Astrocyte (in vitro differentiated cells and primary cell): ENCODE data around the gene FAM170B. TPM values are rescaled to one million over a fixed set of nuclear protein-coding genes. Genes with fewer than 3 reads are reported as not detected.

Experiments
- DNase-seq: peaks from one replicate; pipeline ENCODE4 v3.0.0-alpha.2; 2010; ENCODE audit warnings: low read depth
- FAIRE-seq: peaks from 2 replicates; lab custom pipeline; 2011; peaks lifted over from hg19 to GRCh38; lab: Jason Lieb, UNC
- H2AFZ ChIP-seq: 2 replicates; pipeline ENCODE4 v1.6.0; 2012; ENCODE audit warnings: low read depth, low read length, inconsistent platforms
- H3K27ac ChIP-seq: 2 replicates; pipeline ENCODE4 v1.5.1; 2011; ENCODE audit warnings: low read depth, low read length, inconsistent platforms
- H3K27me3 ChIP-seq: 2 replicates; pipeline ENCODE4 v1.6.0; 2011; ENCODE audit warnings: low read length, inconsistent platforms; ENCODE audit not compliant: insufficient read depth
- H3K36me3 ChIP-seq: 2 replicates; pipeline ENCODE4 v1.5.1; 2011; ENCODE audit warnings: low read length, inconsistent platforms; ENCODE audit not compliant: insufficient read depth
- H3K4me1 ChIP-seq: 2 replicates; pipeline ENCODE4 v1.5.1; 2011; ENCODE audit warnings: low read length, inconsistent platforms; ENCODE audit not compliant: insufficient read depth
- H3K4me2 ChIP-seq: 2 replicates; pipeline ENCODE4 v1.6.0; 2012; ENCODE audit warnings: low read length, inconsistent platforms
- H3K4me3 ChIP-seq: 2 replicates; pipeline ENCODE4 v1.5.1; 2011; ENCODE audit warnings: low read depth, mild to moderate bottlenecking, low read length, inconsistent platforms; ENCODE audit not compliant: insufficient read depth
- H3K79me2 ChIP-seq: 2 replicates; pipeline ENCODE4 v1.6.0; 2012; ENCODE audit warnings: mild to moderate bottlenecking, low read length, inconsistent platforms; ENCODE audit not compliant: insufficient read depth
- H3K9ac ChIP-seq: 2 replicates; pipeline ENCODE4 v1.6.0; 2012; ENCODE audit warnings: mild to moderate bottlenecking, low read length, inconsistent platforms
- H3K9me3 ChIP-seq: 2 replicates; pipeline ENCODE4 v1.5.1; 2012; ENCODE audit warnings: low read depth, mild to moderate bottlenecking, low read length, inconsistent platforms; ENCODE audit not compliant: insufficient read depth
- H4K20me1 ChIP-seq: 2 replicates; pipeline ENCODE4 v1.6.0; 2012; ENCODE audit warnings: low read length, inconsistent platforms; ENCODE audit not compliant: insufficient read depth
- H3K27ac Mint-ChIP-seq: one replicate; pipeline ENCODE4 v1.8.0; 2021; ENCODE audit warnings: mild to moderate bottlenecking, mixed read lengths; ENCODE audit not compliant: unreplicated experiment
- H3K27me3 Mint-ChIP-seq: one replicate; pipeline ENCODE4 v1.8.0; 2021; ENCODE audit warnings: low read depth, mixed read lengths; ENCODE audit not compliant: unreplicated experiment
- H3K36me3 Mint-ChIP-seq: one replicate; pipeline ENCODE4 v1.8.0; 2021; ENCODE audit warnings: low read depth, mixed read lengths; ENCODE audit not compliant: unreplicated experiment
- H3K4me1 Mint-ChIP-seq: one replicate; pipeline ENCODE4 v1.8.0; 2021; ENCODE audit warnings: low read depth, mixed read lengths; ENCODE audit not compliant: unreplicated experiment
- H3K4me3 Mint-ChIP-seq: one replicate; pipeline ENCODE4 v1.8.0; 2021; ENCODE audit warnings: mild to moderate bottlenecking, moderate library complexity, mixed read lengths; ENCODE audit not compliant: unreplicated experiment
- H3K9me3 Mint-ChIP-seq: one replicate; pipeline ENCODE4 v1.8.0; 2021; ENCODE audit warnings: mild to moderate bottlenecking, mixed read lengths; ENCODE audit not compliant: unreplicated experiment
- EZH2 ChIP-seq: IDR thresholded peaks from 2 replicates; pipeline ENCODE4 v1.6.1; 2012; ENCODE audit warnings: mild to moderate bottlenecking, low read length, inconsistent platforms; ENCODE audit not compliant: insufficient read depth
- total RNA-seq: library from RNA; stranded (reverse); gene quantifications from 2 replicates; pipeline ENCODE4 v1.2.1, GENCODE V29; 2021
- TF ChIP-seq, protein P1 (sequence below): IDR thresholded peaks from 2 replicates; pipeline ENCODE4 v1.5.1; 2011; ENCODE audit warnings: low read depth, mild to moderate bottlenecking, inconsistent platforms, low read length, moderate library complexity; ENCODE audit not compliant: insufficient read depth

FAM170B gene
- total RNA-seq, 1 donor from 2014 or later = not detected

DNA sequence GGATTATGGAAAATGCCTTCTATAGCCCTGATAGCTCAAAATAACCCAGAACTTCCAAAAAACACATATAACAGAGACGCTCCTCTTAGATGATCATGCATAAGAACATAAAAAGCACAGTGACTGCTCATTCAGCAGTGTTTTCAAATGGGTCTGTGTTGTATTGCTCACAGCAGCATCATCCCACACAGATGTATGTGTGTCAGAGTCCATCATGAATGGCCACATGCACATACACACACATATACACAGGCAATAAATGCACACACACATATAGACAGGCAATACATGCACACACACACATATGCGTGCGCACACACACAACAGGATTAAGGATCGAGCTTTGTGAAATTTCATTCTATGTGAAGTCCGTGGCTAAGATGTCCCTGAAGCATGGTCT lies 28.2 kb upstream of the FAM170B start:
- Mint-ChIP-seq H3K9me3 (no peaks in the 10 kb centered on the region), H3K36me3 (no peaks in the 10 kb centered on the region), H3K27me3 (peaks cover 35% of the 10 kb centered on the region), H3K27ac (no peak overlapping the region), H3K4me1 (peaks cover 6% of the 10 kb centered on the region), H3K4me3 (no peak overlapping the region)
- no peak overlapping the region for H3K27ac ChIP-seq
- TF ChIP-seq EZH2 = no peak
- TF ChIP-seq, protein P1, sequence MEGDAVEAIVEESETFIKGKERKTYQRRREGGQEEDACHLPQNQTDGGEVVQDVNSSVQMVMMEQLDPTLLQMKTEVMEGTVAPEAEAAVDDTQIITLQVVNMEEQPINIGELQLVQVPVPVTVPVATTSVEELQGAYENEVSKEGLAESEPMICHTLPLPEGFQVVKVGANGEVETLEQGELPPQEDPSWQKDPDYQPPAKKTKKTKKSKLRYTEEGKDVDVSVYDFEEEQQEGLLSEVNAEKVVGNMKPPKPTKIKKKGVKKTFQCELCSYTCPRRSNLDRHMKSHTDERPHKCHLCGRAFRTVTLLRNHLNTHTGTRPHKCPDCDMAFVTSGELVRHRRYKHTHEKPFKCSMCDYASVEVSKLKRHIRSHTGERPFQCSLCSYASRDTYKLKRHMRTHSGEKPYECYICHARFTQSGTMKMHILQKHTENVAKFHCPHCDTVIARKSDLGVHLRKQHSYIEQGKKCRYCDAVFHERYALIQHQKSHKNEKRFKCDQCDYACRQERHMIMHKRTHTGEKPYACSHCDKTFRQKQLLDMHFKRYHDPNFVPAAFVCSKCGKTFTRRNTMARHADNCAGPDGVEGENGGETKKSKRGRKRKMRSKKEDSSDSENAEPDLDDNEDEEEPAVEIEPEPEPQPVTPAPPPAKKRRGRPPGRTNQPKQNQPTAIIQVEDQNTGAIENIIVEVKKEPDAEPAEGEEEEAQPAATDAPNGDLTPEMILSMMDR = no peak
- peaks cover 15% of the 10 kb centered on the region for H3K4me1 ChIP-seq
- H3K4me3 ChIP-seq = no peak overlapping the region
- H3K36me3 ChIP-seq = no peaks in the 10 kb centered on the region
- no peaks in the 10 kb centered on the region for H3K79me2 ChIP-seq
- H3K9me3 ChIP-seq = no peaks in the 10 kb centered on the region
- peak overlapping the region; percentile 3 for H3K4me2 ChIP-seq
- no peak overlapping the region for H2AFZ ChIP-seq
- H3K9ac ChIP-seq = peak overlapping the region; percentile 10
- FAIRE-seq (no peak), DNase-seq (no peak)
- no peaks in the 10 kb centered on the region for H3K27me3 ChIP-seq
- H4K20me1 ChIP-seq = no peaks in the 10 kb centered on the region

- Histone ChIP-seq H2AFZ (no peak overlapping the region), H3K79me2 (no peaks in the 10 kb centered on the region), H3K9ac (peak overlapping the region; percentile 10), H3K36me3 (no peaks in the 10 kb centered on the region), H3K9me3 (no peaks in the 10 kb centered on the region), H3K27me3 (no peaks in the 10 kb centered on the region), H3K4me3 (no peak overlapping the region), H3K4me2 (peak overlapping the region; percentile 3), H3K4me1 (peaks cover 15% of the 10 kb centered on the region), H4K20me1 (no peaks in the 10 kb centered on the region), H3K27ac (no peak overlapping the region)
- DNase-seq = peak; percentile 54
- peaks cover 6% of the 10 kb centered on the region for H3K4me1 Mint-ChIP-seq
- no peak overlapping the region for H3K27ac Mint-ChIP-seq
- H3K4me3 Mint-ChIP-seq = no peak overlapping the region
- no peaks in the 10 kb centered on the region for H3K9me3 Mint-ChIP-seq
- no peaks in the 10 kb centered on the region for H3K36me3 Mint-ChIP-seq
- TF ChIP-seq EZH2 = no peak
- TF ChIP-seq, protein P1 = peak; percentile 32
- H3K27me3 Mint-ChIP-seq = peaks cover 33% of the 10 kb centered on the region
- FAIRE-seq = peak; percentile 92
Measured at GRCh38 chr10:49161411-49161997, 27.7 kb upstream of the FAM170B start.

GRCh38 chr10:49160814-49161213 lies 27.0 kb upstream of the FAM170B start:
- Histone ChIP-seq H3K4me1 (peaks cover 15% of the 10 kb centered on the region), H2AFZ (no peak overlapping the region), H3K4me3 (no peak overlapping the region), H3K27me3 (no peaks in the 10 kb centered on the region), H3K9me3 (no peaks in the 10 kb centered on the region), H3K36me3 (no peaks in the 10 kb centered on the region), H4K20me1 (no peaks in the 10 kb centered on the region), H3K27ac (no peak overlapping the region), H3K79me2 (no peaks in the 10 kb centered on the region), H3K4me2 (no peak overlapping the region), H3K9ac (no peak overlapping the region)
- TF ChIP-seq EZH2 = no peak
- TF ChIP-seq, protein P1 = no peak
- Mint-ChIP-seq H3K4me3 (no peak overlapping the region), H3K27me3 (peaks cover 30% of the 10 kb centered on the region), H3K4me1 (peaks cover 4% of the 10 kb centered on the region), H3K36me3 (no peaks in the 10 kb centered on the region), H3K9me3 (no peaks in the 10 kb centered on the region), H3K27ac (no peak overlapping the region)
- DNase-seq (no peak), FAIRE-seq (no peak)
